H1 (cell line): ENCODE measurements around the gene THSD1. TPM values are rescaled to one million over a fixed set of nuclear protein-coding genes. Genes with fewer than 3 reads are reported as not detected.

ENCODE experiments used
- CTCF ChIA-PET: fragments of 300-600 bp; sonication (Branson Sonifier 250); formaldehyde crosslinking; loops from one replicate; lab custom pipeline; 2021; ENCODE audit not compliant: partially characterized antibody; lab: Charles Lee
- POLR2A ChIA-PET: fragments of 300-600 bp; sonication (Branson Sonifier 250); formaldehyde crosslinking; loops from one replicate; lab custom pipeline; 2021; ENCODE audit warnings: inconsistent platforms; ENCODE audit not compliant: partially characterized antibody; lab: Charles Lee
- DNase-seq, 2 experiments: peaks; one replicate each; pipeline versions ENCODE4 v3.0.0 to v3.0.0-alpha.2; 2010 to 2022; ENCODE audit warnings: low spot score in 2 of 2, low read depth in 1 of 2, mixed read lengths in 1 of 2
- FAIRE-seq: peaks from 2 replicates; lab custom pipeline; 2011; peaks lifted over from hg19 to GRCh38; lab: Jason Lieb, UNC
- H2AFZ ChIP-seq: 2 replicates; pipeline ENCODE4 v1.8.1; 2012; ENCODE audit warnings: low read length, inconsistent platforms
- H2AK5ac ChIP-seq: 2 replicates; pipeline ENCODE4 v1.6.1; 2013; ENCODE audit warnings: low read depth, low read length
- H2BK120ac ChIP-seq: replicated peaks from 2 replicates; pipeline ENCODE3; 2013; ENCODE audit warnings: low read depth, low read length, inconsistent platforms
- H2BK12ac ChIP-seq: 2 replicates; pipeline ENCODE4 v1.6.1; 2013; ENCODE audit warnings: low read depth, low read length
- H2BK15ac ChIP-seq: 2 replicates; pipeline ENCODE4 v1.6.1; 2013; ENCODE audit warnings: low read length
- H2BK20ac ChIP-seq: 2 replicates; pipeline ENCODE4 v1.6.1; 2013; ENCODE audit warnings: low read length
- H2BK5ac ChIP-seq: 2 replicates; pipeline ENCODE4 v1.6.1; 2013; ENCODE audit warnings: low read depth, low read length
- H3K14ac ChIP-seq: 2 replicates; pipeline ENCODE4 v1.6.1; 2013; ENCODE audit warnings: inconsistent platforms; ENCODE audit not compliant: insufficient read length
- H3K18ac ChIP-seq: 2 replicates; pipeline ENCODE4 v1.6.1; 2013; ENCODE audit warnings: low read length; ENCODE audit errors: extremely low read depth
- H3K23ac ChIP-seq: 2 replicates; pipeline ENCODE4 v1.6.1; 2013; ENCODE audit warnings: inconsistent platforms; ENCODE audit not compliant: insufficient read length
- H3K23me2 ChIP-seq: 2 replicates; pipeline ENCODE4 v1.6.1; 2013; ENCODE audit warnings: low read depth, low read length
- H3K27ac ChIP-seq: 2 replicates; pipeline ENCODE4 v1.6.1; 2011; ENCODE audit warnings: low read depth, low read length, inconsistent platforms
- H3K27me3 ChIP-seq, 4 experiments: replicated peaks in 1 of 4; 1 replicate in 1 of 4; 2 replicates in 3 of 4; pipeline versions ENCODE4 v1.6.1 to v1.8.1; 2011 to 2013; ENCODE audit warnings: low read length in 3 of 4, mild to moderate bottlenecking in 3 of 4, inconsistent platforms in 2 of 4, mixed read lengths in 2 of 4, moderate library complexity in 1 of 4; ENCODE audit not compliant: control insufficient read depth in 3 of 4, insufficient read depth in 3 of 4; ENCODE audit errors: extremely low read depth in 1 of 4
- H3K36me3 ChIP-seq, 4 experiments: 2 replicates each; pipeline versions ENCODE4 v1.6.1 to v1.8.1; 2011 to 2013; ENCODE audit warnings: mild to moderate bottlenecking in 4 of 4, low read length in 3 of 4, moderate library complexity in 2 of 4, control low read depth in 1 of 4, inconsistent platforms in 1 of 4; ENCODE audit not compliant: insufficient read depth in 4 of 4, control insufficient read depth in 2 of 4
- H3K4ac ChIP-seq: replicated peaks from 2 replicates; pipeline ENCODE3; 2013; ENCODE audit warnings: low read length, low read depth, mixed read lengths, inconsistent platforms; ENCODE audit not compliant: insufficient read length
- H3K4me1 ChIP-seq, 4 experiments: replicated peaks in 1 of 4; 1 replicate in 1 of 4; 2 replicates in 3 of 4; pipeline versions ENCODE4 v1.6.1 to v1.8.1; 2011 to 2013; ENCODE audit warnings: low read length in 3 of 4, inconsistent platforms in 2 of 4, mixed read lengths in 1 of 4; ENCODE audit not compliant: insufficient read depth in 4 of 4, control insufficient read depth in 3 of 4
- H3K4me2 ChIP-seq, 2 experiments: 2 replicates each; pipeline versions ENCODE4 v1.6.1 to v1.8.1; 2011 to 2013; ENCODE audit warnings: low read depth in 2 of 2, low read length in 2 of 2, control low read depth in 1 of 2, inconsistent platforms in 1 of 2, mild to moderate bottlenecking in 1 of 2; ENCODE audit not compliant: insufficient read depth in 1 of 2
- H3K4me3 ChIP-seq, 4 experiments: fragments of 200-600, 300-600 bp in 1 of 4; sonication (generic), shearing (Covaris generic), sonication (Bioruptor Twin) in 1 of 4; 2 replicates each; pipeline versions ENCODE4 v1.5.1 to v1.8.1; 2011 to 2016; ENCODE audit warnings: low read length in 4 of 4, low read depth in 3 of 4, control low read depth in 2 of 4, inconsistent platforms in 2 of 4, mild to moderate bottlenecking in 2 of 4, mixed read lengths in 1 of 4, moderate library complexity in 1 of 4; ENCODE audit not compliant: insufficient read depth in 2 of 4; ENCODE audit errors: extremely low read depth in 1 of 4
- H3K56ac ChIP-seq: replicated peaks from 2 replicates; pipeline ENCODE3; 2013; ENCODE audit warnings: low read depth, mild to moderate bottlenecking, mixed read lengths, low read length, inconsistent platforms; ENCODE audit not compliant: insufficient read length
- H3K79me1 ChIP-seq: 2 replicates; pipeline ENCODE4 v1.6.1; 2013; ENCODE audit warnings: low read depth, low read length, control low read depth
- H3K79me2 ChIP-seq, 2 experiments: 2 replicates each; pipeline versions ENCODE4 v1.6.1 to v1.8.1; 2012 to 2013; ENCODE audit warnings: low read length in 2 of 2, mild to moderate bottlenecking in 2 of 2, inconsistent platforms in 1 of 2; ENCODE audit not compliant: insufficient read depth in 2 of 2, control insufficient read depth in 1 of 2
- H3K9ac ChIP-seq, 4 experiments: replicated peaks in 1 of 4; 1 replicate in 1 of 4; 2 replicates in 3 of 4; pipeline versions ENCODE4 v1.6.1 to v1.8.1; 2011 to 2013; ENCODE audit warnings: low read depth in 3 of 4, low read length in 3 of 4, control low read depth in 2 of 4, mild to moderate bottlenecking in 2 of 4, moderate library complexity in 2 of 4, inconsistent platforms in 1 of 4; ENCODE audit errors: extremely low read depth in 1 of 4
- H3K9me3 ChIP-seq, 2 experiments: 2 replicates each; pipeline versions ENCODE4 v1.6.1 to v1.8.1; 2012 to 2013; ENCODE audit warnings: mild to moderate bottlenecking in 2 of 2, moderate library complexity in 2 of 2, control low read depth in 1 of 2, inconsistent platforms in 1 of 2, low read depth in 1 of 2, low read length in 1 of 2, mixed read lengths in 1 of 2; ENCODE audit not compliant: insufficient read depth in 2 of 2
- H4K20me1 ChIP-seq, 2 experiments: replicated peaks in 1 of 2; 2 replicates each; pipeline versions ENCODE3 to v1.8.1; 2011 to 2013; ENCODE audit warnings: inconsistent platforms in 2 of 2, low read length in 2 of 2, mild to moderate bottlenecking in 1 of 2; ENCODE audit not compliant: insufficient read depth in 2 of 2, control insufficient read depth in 1 of 2
- H4K5ac ChIP-seq: 2 replicates; pipeline ENCODE4 v1.6.1; 2013; ENCODE audit warnings: low read length, low read depth, mixed read lengths, inconsistent platforms; ENCODE audit not compliant: insufficient read length
- H4K8ac ChIP-seq: 2 replicates; pipeline ENCODE4 v1.8.0; 2013; ENCODE audit warnings: mild to moderate bottlenecking, moderate library complexity, low read length, inconsistent platforms; ENCODE audit not compliant: insufficient read depth; ENCODE audit errors: extremely low read depth
- H4K91ac ChIP-seq: replicated peaks from 2 replicates; pipeline ENCODE3; 2013; ENCODE audit warnings: low read length, mixed read lengths, inconsistent platforms; ENCODE audit not compliant: insufficient read length
- CBX8 ChIP-seq: fragments of 300-800, 300-1000 bp; sonication (generic); IDR thresholded peaks from 2 replicates; pipeline ENCODE4 v1.7.1; 2016; ENCODE audit warnings: low read depth, low read length, borderline replicate concordance
- CHD1 ChIP-seq: IDR thresholded peaks from 2 replicates; pipeline ENCODE4 v1.6.1; 2012; ENCODE audit warnings: low read depth, low read length, improper control_type of control experiment
- CTBP2 ChIP-seq: IDR thresholded peaks from 2 replicates; pipeline ENCODE4 v1.7.0; 2011; ENCODE audit warnings: borderline replicate concordance, mild to moderate bottlenecking, moderate library complexity, mixed read lengths, low read length; ENCODE audit not compliant: insufficient read depth, insufficient read length
- HDAC2 ChIP-seq, 2 experiments: fragments of 300-600 bp in 1 of 2; sonication (generic) in 1 of 2; IDR thresholded peaks; 2 replicates each; pipeline ENCODE4 v1.6.1; 2011 to 2012; ENCODE audit warnings: low read depth in 2 of 2, low read length in 2 of 2, mild to moderate bottlenecking in 2 of 2, moderate library complexity in 2 of 2, borderline replicate concordance in 1 of 2, inconsistent platforms in 1 of 2
- NANOG ChIP-seq: IDR thresholded peaks from 2 replicates; pipeline ENCODE4 v1.6.1; 2011; ENCODE audit warnings: low read length, low read depth, mild to moderate bottlenecking, inconsistent platforms; ENCODE audit not compliant: insufficient read depth, poor library complexity, severe bottlenecking
- POU5F1 ChIP-seq: IDR thresholded peaks from 2 replicates; pipeline ENCODE4 v1.6.1; 2011; ENCODE audit warnings: low read depth, mild to moderate bottlenecking, low read length, moderate library complexity
- SIX5 ChIP-seq: IDR thresholded peaks from 2 replicates; pipeline ENCODE4 v1.6.1; 2011; ENCODE audit warnings: mild to moderate bottlenecking, low read depth, low read length
- TBP ChIP-seq: IDR thresholded peaks from 2 replicates; pipeline ENCODE4 v1.6.1; 2011; ENCODE audit warnings: low read depth, low read length, improper control_type of control experiment
- WGBS, 2 experiments: shearing (Covaris generic) in 1 of 2; methylation state at CpG; one replicate each; pipeline versions ENCODE4 v1.1.6 to v1.1.7; 2013 to 2015; ENCODE audit warnings: low lambda C conversion rate in 2 of 2, mixed read lengths in 2 of 2, inconsistent platforms in 1 of 2, low coverage in 1 of 2, missing lambda C conversion rate in 1 of 2; ENCODE audit not compliant: insufficient replicate concordance in 2 of 2, insufficient coverage in 1 of 2, insufficient read length in 1 of 2; ENCODE audit errors: extremely low coverage in 1 of 2, missing lambda C conversion rate in 1 of 2; 5-methylcytosine and 5-hydroxymethylcytosine counted together
- polyA plus RNA-seq, 7 experiments: library from polyadenylated mRNA; depleted of rRNA in 3 of 7; stranded (reverse) in 5 of 7; unstranded in 2 of 7; fragments of >200 nt in 5 of 7; fragments of 200-250 nt in 2 of 7; gene quantifications; 1 replicate in 5 of 7; 2 replicates in 1 of 7; 4 replicates in 1 of 7; pipeline versions ENCODE4 v1.2.1 to v1.2.3, GENCODE V29; 2011 to 2013; ENCODE audit warnings: missing spikeins in 2 of 7, mixed read lengths in 2 of 7
- total RNA-seq: library from RNA; stranded (reverse); fragmentation: NEBNext Ultra II Directional; extraction: Animal tissue kit (Norgen Biotek cat#: 25700); gene quantifications from 2 replicates; pipeline ENCODE4 v1.2.1, GENCODE V29; 2021
- TF ChIP-seq, protein P1 (sequence below): IDR thresholded peaks from 2 replicates; pipeline ENCODE4 v1.6.1; 2012; ENCODE audit warnings: low read length, inconsistent platforms

The THSD1 gene
- total and polyA plus RNA-seq, 2 of the 8 experiments (the other 6 are each of a cell fraction or from before 2014, with no cell fraction given) = 0.17 to 0.35 TPM

DNA sequence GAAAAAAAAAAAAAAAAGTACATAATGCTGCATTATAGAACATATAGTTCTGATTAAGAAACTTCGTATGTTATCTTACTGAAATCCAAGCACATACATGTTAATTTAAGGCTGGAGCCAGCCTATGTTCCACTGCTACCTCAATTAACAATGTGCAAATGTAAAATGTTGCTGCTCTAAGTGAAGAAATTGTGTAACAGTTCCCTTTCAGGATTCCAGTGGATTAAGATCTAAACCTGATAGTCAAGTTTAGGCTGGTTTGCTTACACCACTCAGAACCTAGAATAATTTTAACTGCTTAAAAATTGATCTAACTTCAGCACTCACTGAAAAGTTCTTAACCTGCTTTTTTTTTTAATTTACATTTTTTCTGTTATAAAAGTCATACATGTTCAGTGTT lies 40.3 kb upstream of the THSD1 start:
- no peak for TF ChIP-seq POU5F1
- TF ChIP-seq HDAC2 (IDR thresholded peaks at IDR 0.05; ENCODE audit: borderline replicate concordance in 1 of 2, low read depth in 2 of 2, low read length in 2 of 2) = no peak
- no peak for TF ChIP-seq CTBP2
- TF ChIP-seq CBX8 = no peak
- TF ChIP-seq SIX5 = no peak
- TF ChIP-seq NANOG = no peak
- TF ChIP-seq TBP = no peak
- TF ChIP-seq CHD1 = no peak
- TF ChIP-seq, protein P1, sequence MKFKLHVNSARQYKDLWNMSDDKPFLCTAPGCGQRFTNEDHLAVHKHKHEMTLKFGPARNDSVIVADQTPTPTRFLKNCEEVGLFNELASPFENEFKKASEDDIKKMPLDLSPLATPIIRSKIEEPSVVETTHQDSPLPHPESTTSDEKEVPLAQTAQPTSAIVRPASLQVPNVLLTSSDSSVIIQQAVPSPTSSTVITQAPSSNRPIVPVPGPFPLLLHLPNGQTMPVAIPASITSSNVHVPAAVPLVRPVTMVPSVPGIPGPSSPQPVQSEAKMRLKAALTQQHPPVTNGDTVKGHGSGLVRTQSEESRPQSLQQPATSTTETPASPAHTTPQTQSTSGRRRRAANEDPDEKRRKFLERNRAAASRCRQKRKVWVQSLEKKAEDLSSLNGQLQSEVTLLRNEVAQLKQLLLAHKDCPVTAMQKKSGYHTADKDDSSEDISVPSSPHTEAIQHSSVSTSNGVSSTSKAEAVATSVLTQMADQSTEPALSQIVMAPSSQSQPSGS = no peak
- no peak overlapping the region for H4K5ac ChIP-seq
- POLR2A ChIA-PET = no interaction called here

More for the DNA sequence above, 40.3 kb upstream of the THSD1 start:
- no peaks in the 10 kb centered on the region for H3K27me3 ChIP-seq
- H3K36me3 ChIP-seq = peaks cover 0 to 4% (median 0%) of the 10 kb centered on the region in 4 experiments; a peak in 1 of 8 replicates
- H2BK120ac ChIP-seq = no peak overlapping the region
- no peak overlapping the region for H3K23ac ChIP-seq
- H2AFZ ChIP-seq = no peak overlapping the region
- no peak overlapping the region for H4K8ac ChIP-seq
- no peak overlapping the region for H2BK20ac ChIP-seq
- no peak overlapping the region for H3K4me3 ChIP-seq
- peaks cover 0 to 42% of the 10 kb centered on the region in 2 experiments; a peak in 2 of 4 replicates for H3K79me2 ChIP-seq
- H3K14ac ChIP-seq = no peak overlapping the region
- FAIRE-seq (no peak), DNase-seq (no peak)
- no peak overlapping the region for H3K27ac ChIP-seq
- H4K20me1 ChIP-seq = peaks cover 0 to 6% of the 10 kb centered on the region in 2 experiments
- CTCF ChIA-PET = interaction anchor here (0.6 kb wide), 1 partner anchor 35 kb away, joined by 3 read pairs; no protein-coding TSS in a partner anchor
- no peak overlapping the region for H3K9ac ChIP-seq
- H2BK12ac ChIP-seq = no peak overlapping the region
- peaks cover 0 to 3% (median under 1%) of the 10 kb centered on the region in 4 experiments; a peak in 3 of 7 replicates for H3K4me1 ChIP-seq
- no peaks in the 10 kb centered on the region for H3K9me3 ChIP-seq
- H4K91ac ChIP-seq = no peak overlapping the region
- H2AK5ac ChIP-seq = no peak overlapping the region
- no peak overlapping the region for H3K56ac ChIP-seq
- 79% methylated on average over 1 of the region's 1 CpG; no CpG with 5 or more reads in 1 of the 2 experiments for WGBS, 2 experiments
- H3K23me2 ChIP-seq = peaks cover 4% of the 10 kb centered on the region; the same call in 1 of the 2 replicates
- H2BK5ac ChIP-seq = no peak overlapping the region
- H3K4ac ChIP-seq = no peak overlapping the region
- no peak overlapping the region for H3K18ac ChIP-seq
- no peak overlapping the region for H2BK15ac ChIP-seq
- H3K79me1 ChIP-seq = peaks cover 7% of the 10 kb centered on the region
- no peak overlapping the region for H3K4me2 ChIP-seq
